D341Med (cell line): ENCODE results near the gene GPC5.

Experiments used
- DNase-seq: peaks from one replicate; pipeline ENCODE4 v3.0.0; 2012; ENCODE audit warnings: low spot score

GPC5 gene

DNA sequence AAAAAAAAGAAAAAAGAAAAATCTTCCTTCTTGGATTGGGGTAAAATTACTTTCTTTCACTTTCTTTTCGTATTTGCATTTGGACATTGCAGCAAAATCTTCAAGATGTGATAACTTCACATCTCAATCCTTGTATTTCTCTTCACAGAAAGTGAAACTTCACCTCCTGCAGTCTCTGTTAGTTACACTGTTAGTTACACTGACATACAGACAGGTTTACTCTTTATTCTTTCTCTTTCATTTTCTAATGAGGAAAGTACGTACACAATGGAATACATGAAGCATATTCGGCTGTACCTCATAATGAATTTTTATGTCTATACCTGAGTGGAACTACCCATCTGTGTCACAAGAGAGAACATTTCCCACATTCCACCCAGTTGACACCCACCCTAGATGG lies 1369.0 kb downstream of the GPC5 start:
- DNase-seq: no peak

DNA sequence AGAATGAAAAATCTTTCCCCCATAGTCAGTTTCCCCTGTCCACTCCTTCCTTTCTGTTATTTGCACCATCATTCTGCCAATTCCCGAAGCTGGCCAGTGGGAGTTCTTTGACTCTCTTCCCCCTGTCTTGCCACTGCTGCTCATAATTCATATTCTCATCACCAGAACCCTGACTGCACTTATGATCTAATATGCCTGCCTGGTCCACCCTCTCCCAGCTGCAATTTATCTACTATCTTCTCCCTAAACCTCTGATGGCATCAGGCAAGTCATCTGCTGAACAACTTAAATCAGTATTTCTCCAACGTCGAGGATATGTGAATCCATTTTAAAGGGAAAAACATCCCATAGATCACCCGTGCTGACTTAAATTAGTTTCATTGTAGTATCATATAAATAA lies 1370.2 kb downstream of the GPC5 start:
- no peak for DNase-seq

DNA sequence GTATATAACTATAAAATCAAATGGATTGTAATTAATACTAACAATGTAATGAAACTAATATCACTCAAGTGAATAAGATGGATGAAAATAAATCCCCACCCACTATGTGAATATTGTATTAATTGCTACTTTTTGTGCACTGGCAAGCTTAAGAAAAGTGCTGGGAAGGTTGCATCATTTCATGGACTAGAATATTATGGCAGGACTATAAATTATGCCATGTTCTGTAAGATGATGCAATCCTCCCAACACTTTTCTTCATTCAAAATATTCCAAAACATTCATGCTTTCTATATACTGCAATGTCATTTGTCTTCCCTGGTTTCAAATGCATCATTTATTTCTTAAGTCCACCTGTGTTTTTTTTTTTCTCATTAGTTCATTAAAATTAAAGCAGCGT lies 1370.6 kb downstream of the GPC5 start:
- DNase-seq: no peak

DNA sequence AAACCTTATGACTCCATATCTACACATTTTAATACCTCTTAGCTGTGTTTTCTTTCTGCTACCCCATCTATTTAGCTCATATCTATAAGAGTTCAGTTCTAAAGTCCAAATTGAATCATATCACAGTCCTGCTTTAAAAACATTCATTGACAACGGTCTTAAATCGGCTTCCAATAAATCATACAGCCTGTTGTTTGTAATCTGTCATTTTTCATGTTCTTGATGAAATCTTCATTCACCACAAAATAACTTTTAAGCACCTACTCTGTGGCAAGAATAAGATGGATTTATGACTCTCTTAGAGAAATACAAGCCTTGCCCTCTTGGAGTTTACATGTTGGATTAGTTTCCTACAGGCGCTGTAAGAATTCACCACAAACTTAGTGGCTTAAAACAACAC lies 1377.2 kb downstream of the GPC5 start:
- DNase-seq: no peak

DNA sequence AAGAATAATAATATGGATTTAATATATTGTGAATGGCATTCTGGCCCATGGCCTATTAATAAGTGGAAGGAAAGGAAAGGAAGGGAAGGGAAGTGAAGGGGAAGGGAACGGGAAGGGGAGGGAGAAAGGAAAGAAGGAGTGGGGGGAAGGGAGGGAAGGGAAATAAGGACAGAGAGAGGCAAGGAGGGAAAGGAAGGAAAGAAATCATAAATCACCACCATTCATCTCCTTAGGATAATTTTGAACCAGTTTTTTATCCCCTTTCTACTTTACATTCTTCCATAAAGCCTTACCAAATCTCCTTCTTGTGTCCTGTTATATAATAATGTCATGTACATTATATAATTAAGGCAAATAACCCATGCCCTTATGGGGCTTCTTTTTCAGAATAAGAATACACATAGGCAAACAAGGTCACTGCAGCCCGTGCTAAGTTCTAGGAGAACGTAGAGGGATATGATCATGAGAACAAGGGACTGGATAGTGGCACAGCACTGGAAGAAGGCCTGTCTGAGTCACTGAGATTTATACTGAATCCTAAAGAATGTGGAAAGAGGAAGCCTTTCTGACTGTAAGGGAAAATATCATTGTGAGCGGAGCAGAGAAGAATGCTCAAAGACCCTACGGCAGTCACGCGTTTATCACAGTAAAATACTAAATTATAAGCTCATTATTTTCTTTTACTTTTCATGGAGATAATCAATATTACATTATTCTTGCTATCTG lies 1383.7 kb downstream of the GPC5 start:
- DNase-seq: no peak

DNA sequence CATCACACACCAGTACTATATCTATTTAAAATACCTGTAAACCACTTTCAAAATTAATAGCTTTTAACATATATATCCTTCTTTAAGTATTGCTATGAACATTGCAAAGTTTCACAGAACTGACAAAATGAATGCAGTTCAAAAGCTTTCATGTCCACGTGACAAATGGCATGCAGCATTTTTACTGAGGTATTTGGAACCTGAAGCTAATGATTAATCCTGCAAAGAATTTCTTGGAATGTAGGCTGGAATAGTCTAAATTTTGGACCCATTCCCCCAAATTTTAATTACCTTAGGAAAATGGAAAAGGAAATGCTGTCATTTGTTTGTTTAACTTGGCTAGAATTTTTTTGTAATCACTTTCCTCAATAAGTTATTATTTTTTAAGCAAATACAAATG lies 1404.4 kb downstream of the GPC5 start:
- no peak for DNase-seq

DNA sequence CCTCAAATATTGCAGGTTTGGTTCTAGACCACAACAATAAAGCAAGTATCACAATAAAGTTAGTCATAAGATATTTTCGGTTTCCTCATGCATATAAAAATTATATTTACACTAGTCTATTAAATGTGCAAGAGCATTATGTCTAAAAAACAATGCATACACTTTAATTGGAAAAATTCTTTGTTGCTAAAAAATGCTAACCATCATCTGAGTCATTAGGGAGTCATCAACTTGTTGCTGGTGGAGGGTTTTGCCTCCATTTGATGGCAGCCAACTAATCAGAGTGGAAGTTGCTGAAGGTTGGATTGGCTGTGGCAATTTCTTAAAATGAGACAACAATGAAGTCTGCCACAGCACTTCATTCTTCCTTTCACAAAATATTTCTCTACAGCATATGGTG lies 1405.9 kb downstream of the GPC5 start:
- no peak for DNase-seq

DNA sequence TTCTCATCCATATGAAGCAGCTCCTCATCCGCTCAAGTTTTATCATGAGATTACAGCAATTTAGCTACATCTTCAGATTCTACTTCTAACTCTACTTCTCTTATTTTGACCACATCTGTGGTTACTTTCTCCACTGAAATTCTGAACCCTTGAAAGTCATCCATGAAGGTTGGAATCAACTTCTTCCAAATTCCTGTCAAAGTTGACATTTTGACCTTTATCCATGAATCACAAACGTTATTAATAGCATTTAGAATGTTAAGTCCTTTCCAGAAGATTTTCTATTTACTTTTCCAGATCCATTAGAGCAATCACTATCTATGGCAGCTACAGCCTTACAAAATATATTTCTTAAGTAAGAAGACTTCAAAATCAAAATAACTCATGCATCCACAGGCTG lies 1406.5 kb downstream of the GPC5 start:
- DNase-seq: no peak

DNA sequence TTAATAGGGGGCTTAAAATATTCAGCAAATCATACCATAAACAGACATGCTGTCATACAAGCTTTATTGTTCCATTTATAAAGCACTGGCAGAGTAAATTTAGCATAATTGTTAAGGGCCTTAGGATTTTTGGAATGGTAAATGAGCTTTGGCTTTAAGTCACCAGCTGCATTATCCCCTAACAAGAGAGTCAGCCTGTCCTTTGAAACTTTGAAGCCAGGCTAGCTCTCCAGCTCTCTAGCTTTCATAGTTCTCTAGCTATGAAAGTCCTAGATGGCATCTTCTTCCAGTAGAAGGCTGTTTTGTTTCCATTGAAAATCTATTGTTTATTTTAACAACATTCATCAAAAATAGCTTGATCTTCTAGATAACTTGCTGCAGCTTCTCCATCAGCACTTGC lies 1407.3 kb downstream of the GPC5 start:
- DNase-seq: no peak

DNA sequence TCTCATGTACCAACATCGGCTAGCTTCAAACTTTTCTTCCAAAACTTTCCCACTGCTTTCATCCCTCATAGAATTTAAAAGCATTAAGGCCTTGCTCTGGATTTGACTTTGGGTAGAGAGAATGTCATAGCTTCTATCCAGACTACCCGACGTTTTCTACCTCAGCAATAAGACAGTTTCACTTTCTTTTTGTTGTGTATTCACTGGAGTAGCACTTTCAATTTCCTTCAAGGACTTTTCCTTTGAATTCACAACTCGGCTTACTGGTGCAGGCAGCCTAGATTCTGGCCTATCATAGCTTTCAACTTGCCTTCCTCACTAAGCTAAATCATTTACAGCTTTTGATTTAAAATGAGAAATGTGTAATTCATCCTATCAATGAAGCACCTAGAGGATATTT lies 1407.8 kb downstream of the GPC5 start:
- no peak for DNase-seq

DNA sequence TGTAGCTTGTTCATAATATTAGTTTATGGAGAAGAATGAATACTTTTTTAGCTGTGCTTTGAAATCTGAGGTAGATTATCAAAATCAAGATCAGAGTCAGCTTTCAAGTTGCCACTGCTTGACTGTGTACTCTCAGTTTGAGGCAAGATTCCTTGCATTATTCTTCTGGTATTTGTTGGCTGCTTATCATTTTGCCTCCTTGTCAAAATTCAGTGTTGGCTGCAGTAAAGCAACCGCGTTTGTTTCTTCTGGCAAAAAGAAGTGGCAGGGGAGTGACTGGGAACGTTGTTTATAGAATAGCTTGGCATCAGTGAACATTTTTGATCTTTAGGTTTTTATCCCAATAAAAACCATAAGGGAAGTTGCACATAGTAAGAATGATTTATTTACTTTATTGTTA lies 1408.9 kb downstream of the GPC5 start:
- no peak for DNase-seq

DNA sequence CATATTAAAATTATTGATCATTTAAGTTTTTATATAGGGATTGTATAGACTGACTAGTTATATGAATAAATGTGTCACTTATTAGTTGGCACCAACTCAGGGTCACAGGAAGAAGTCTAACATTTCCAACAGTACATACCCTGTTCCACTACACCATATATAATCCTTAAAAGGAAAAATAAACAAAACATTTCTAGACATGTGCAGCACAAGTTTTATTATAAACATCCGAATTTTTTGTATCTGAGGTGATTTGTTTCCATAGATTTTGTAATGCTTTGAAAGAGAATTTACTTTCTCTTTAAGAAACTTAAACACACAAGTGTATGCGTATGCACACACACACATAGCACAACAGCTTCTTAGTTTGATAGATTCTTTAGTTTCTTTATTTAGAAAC lies 1409.5 kb downstream of the GPC5 start:
- DNase-seq: no peak

DNA sequence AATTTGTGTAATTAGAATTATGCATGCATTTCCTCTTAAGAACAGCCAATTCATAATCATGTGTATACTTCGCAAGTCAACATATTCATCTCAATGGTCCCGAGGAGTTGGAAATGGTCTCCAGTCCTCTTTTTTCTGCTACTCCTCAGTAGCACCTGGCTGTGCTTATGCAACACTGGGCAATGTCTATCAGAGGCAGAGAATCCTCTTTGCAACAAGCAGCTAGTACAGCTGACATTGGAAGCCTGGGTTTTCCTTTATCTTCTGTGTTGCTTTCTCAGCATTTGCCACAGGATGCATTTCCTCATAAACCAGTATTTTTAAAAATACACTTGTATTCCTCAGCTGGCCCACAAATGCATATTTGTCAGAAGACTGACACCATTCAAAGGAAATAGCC lies 1422.9 kb downstream of the GPC5 start:
- no peak for DNase-seq

DNA sequence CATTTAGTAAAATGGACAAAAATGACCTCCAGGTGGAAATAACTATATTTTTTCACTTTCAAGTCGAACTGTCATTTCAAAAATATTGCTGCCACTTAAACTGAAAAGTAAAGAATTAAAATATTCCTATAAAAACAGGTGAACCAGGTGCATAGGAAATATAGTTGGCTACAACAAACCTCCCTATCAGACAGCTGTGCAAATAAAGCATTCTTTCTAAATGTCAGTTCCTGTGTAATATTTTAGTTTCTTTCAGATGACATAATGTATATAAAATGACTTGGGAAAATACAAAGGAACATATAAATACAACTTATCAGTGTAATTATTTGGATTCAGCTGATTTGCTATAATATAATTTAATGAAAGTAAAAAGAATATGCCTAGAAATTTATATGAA lies 1424.6 kb downstream of the GPC5 start:
- DNase-seq: no peak

DNA sequence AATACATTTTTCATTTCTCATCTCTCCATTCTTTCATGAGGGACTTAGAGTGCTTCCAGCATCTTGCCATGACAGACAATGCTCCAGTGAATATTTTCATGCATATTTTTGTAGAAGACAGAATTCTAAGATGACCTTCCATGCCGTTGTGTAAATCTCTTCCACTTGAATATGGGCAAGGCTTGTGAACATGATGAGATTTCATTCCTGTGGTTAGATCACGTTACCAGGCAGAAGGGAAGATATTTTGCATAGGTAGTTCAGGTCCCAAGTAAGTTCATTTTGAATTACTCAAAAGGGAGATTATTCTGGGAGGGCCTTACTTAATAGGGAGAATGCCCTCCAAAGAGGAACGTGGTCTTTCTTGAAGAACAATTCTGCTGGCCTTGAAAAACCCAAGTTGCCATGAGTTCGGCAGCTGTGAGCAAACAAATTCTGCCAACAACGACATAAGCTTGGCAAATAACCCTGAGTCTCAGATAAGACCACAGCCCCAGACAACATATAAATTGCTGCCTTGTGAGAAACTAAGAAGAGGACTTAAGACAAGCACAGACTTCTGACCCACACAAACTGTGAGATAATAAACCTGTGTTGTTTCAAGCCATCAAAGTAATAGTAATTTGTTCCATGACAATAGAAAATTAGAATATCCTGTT lies 1427.6 kb downstream of the GPC5 start:
- DNase-seq: no peak

DNA sequence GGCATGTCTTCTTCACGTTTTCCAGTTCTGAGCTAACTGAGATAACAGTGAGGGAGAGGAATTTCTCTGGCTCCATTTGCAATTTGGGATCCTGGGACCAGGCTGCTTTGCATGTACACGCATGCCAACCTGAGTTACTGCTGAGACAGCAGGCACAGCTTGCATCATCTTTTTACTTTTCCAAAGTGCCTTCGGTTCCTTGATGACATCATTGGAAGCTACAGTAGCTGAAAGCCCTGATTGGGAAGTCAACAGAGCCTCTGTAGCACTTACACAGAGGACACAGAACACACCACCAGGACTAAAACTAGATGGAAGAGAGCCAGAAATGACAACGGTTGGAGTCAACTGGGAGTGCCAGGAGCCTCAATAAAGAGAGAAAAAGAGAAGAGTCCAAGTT lies 1429.1 kb downstream of the GPC5 start:
- DNase-seq: no peak

DNA sequence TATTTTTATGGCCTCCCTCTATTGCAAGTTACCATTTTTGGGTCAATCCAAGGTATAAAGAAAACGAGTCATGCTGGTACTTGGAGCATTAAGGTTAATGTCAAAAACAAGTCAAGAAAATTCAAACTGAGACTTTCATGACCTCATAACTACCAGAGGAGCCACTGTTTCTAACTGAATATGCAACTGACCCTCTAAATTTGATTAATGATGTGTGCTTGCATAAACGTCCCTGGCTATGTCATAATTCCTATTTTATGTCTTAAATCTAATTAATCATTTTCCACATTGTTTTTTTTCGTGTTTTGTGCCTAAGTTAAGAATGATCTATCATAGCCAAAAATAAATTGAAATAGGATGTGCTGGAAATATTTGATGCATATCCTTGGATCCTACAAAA lies 1431.5 kb downstream of the GPC5 start:
- DNase-seq: no peak

DNA sequence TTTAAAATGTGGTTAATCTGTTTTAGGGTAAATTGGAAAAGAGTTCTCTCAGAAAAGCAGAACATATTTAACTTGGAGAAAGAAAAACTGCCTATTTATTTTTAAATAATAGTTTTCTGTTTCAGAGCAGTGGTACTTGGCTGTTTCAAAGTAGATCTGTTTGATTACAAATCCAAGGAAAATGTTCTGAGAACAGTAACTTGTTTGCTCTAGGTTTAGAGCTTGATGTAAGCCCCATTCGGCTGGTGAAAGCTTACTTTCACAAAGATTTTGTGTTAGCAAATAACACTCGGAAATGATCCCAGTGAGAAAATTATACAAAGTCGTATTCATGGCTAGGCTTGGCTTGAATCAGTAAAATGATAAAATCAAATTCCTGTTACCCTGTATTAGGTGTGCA lies 1432.4 kb downstream of the GPC5 start:
- DNase-seq: no peak

DNA sequence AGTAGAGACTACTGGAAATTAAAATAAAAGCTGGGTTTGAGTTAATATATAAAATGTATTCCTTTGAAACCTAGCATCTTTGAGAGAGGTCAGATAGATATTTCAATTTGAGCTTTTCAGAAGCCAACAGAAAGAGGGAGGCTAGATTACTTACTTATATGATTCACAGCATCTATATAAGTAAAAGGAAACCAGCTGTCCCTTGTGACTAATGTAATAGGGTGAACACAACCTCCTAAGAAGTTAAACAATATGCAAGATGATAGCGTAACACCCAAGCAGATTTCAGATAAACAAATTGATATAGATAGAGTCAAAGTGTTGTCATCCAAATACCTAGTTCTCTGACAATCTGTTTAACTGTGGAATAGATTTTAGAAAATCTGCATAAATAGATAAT lies 1434.7 kb downstream of the GPC5 start:
- DNase-seq: no peak

DNA sequence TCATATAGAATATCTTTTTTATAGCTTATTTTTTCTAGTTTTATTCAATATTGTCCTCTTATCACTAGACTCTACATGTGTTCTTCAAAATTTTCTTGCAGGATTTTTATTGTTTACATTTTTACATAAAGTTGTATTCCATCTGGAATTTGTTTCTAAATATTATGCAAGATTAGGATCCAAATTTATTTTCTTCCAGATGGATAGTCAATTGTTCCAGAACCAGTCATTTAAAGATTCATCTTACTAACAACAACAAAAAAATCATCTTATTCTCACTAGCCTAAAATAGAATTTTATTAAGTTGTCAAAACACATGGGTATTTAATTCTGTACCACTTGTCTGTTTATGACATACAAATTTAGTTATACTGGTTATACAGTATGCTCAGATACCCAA lies 1437.8 kb downstream of the GPC5 start:
- no peak for DNase-seq

DNA sequence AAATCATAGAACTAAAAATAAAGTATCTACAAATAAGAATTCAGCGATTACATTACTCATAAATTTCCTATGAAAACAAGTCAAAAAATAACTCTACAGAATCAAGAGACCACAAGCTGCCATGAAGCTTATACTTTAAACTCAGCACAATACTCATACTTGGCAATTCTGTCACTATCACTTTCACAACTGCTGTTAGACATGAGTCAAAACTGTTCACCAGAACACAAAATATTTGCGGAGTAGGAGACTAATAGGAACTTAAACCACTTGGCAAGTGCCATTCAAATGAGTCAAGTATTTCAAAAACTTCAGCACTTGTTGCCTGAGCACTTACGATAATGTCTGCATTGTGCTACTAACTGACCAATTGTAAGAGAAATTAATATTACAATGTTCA lies 1440.4 kb downstream of the GPC5 start:
- no peak for DNase-seq

DNA sequence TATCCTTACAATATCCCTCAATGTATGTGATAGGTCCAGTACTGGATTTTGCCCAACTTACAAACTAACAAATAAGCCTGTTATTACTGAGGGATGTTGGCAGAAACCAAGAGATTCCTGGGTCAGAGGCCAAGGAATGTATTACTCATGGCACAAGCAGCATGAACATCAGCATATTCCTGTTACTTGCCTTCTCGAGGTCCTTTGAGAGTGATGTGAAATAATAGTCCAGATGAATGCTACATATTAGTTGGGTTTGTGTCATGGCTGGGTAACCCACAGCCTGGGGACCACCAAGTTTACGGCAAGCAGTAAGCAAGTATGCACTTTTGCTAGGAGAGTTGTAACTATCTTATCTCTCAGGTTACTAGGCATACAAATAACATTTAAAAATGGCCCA lies 1443.7 kb downstream of the GPC5 start:
- DNase-seq: no peak

DNA sequence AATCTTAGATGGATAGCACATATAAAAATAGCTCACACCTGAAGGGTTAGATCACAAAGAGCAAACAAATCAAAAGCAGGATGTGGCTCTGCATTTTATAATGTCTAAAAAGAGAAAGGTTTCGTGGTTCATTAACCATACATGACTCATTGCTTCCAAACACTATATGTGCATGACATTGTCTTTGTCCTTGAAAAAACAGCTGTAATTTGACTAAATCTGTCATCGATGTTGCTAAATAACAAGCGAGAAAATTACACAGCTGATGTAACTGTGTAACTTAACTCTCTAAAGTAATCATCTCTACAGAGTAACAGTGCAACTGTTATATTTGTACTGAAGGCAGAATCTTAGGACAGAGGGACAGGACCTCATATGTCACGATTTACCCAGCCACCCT lies 1445.1 kb downstream of the GPC5 start:
- no peak for DNase-seq

DNA sequence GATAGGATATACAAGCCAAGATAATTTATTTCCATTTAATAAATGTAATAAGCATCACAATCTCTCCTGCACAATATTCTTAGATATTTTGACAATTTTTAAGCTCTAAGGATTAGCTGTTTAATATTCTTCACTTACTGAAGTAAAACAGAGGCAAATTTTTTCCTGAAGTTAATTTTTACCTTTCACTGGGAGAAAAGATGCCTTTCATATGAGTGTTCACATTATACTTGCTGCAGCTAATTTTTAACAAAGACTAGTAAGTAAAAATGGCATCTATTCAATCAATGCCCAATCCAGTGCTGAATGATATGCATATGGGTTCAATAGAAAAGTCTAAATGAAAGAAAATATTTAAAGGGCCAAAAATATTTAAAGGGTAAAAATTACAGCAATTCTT lies 1451.0 kb downstream of the GPC5 start:
- DNase-seq: no peak
